HG03039 (cell line): ENCODE data around the gene FAM53B.
A peak's percentile ranks its signal among the peaks of the same experiment; 100 is the strongest.

Experiments
- ATAC-seq: cut with Tn5 transposase; IDR thresholded peaks from one replicate; pipeline ENCODE4 v1.9.1; 2021; ENCODE audit warnings: mild to moderate bottlenecking, moderate library complexity; ENCODE audit not compliant: unreplicated experiment

The FAM53B gene

GRCh38 chr10:124632064-124632531 is 112.1 kb downstream of the FAM53B start:
- ATAC-seq: no peak

- ATAC-seq: no peak
Observed at GRCh38 chr10:124630551-124630950, 113.6 kb downstream of the FAM53B start.

GRCh38 chr10:124629842-124630241 is 114.3 kb downstream of the FAM53B start:
- ATAC-seq: no peak

GRCh38 chr10:124629415-124629814 is 114.8 kb downstream of the FAM53B start:
- no peak for ATAC-seq

- ATAC-seq: no peak
Observed at GRCh38 chr10:124628676-124629021, 115.5 kb downstream of the FAM53B start.

- no peak for ATAC-seq
Observed at GRCh38 chr10:124627866-124628675, 116.1 kb downstream of the FAM53B start.

- peak; percentile 62 for ATAC-seq
Observed at GRCh38 chr10:124626759-124627380, 117.3 kb downstream of the FAM53B start.

GRCh38 chr10:124625831-124626238 is 118.3 kb downstream of the FAM53B start:
- no peak for ATAC-seq

GRCh38 chr10:124624895-124625294 is 119.3 kb downstream of the FAM53B start:
- no peak for ATAC-seq

- ATAC-seq: no peak
Observed at GRCh38 chr10:124624466-124624865, 119.7 kb downstream of the FAM53B start.

- ATAC-seq: no peak
Observed at GRCh38 chr10:124624006-124624405, 120.2 kb downstream of the FAM53B start.

- no peak for ATAC-seq
Observed at GRCh38 chr10:124622866-124623536, 121.2 kb downstream of the FAM53B start.

GRCh38 chr10:124622158-124622557 is 122.0 kb downstream of the FAM53B start:
- no peak for ATAC-seq

- ATAC-seq: no peak
Observed at GRCh38 chr10:124621637-124622036, 122.5 kb downstream of the FAM53B start.

GRCh38 chr10:124619802-124620490 is 124.2 kb downstream of the FAM53B start:
- ATAC-seq: no peak

- no peak for ATAC-seq
Observed at GRCh38 chr10:124619195-124619594, 125.0 kb downstream of the FAM53B start.

GRCh38 chr10:124618470-124619073 is 125.6 kb downstream of the FAM53B start:
- no peak for ATAC-seq

- ATAC-seq: no peak
Observed at GRCh38 chr10:124616836-124617130, 127.4 kb downstream of the FAM53B start.

GRCh38 chr10:124616040-124616835 is 127.9 kb downstream of the FAM53B start:
- ATAC-seq: no peak

GRCh38 chr10:124615259-124615658 is 128.9 kb downstream of the FAM53B start:
- ATAC-seq: no peak
